ENCODE measurements around the gene CAMTA1. TPM values are rescaled to one million over a fixed set of nuclear protein-coding genes. Genes with fewer than 3 reads are reported as not detected.

The CAMTA1 gene
- total RNA-seq, 1 donor: 19.9 TPM

DNA sequence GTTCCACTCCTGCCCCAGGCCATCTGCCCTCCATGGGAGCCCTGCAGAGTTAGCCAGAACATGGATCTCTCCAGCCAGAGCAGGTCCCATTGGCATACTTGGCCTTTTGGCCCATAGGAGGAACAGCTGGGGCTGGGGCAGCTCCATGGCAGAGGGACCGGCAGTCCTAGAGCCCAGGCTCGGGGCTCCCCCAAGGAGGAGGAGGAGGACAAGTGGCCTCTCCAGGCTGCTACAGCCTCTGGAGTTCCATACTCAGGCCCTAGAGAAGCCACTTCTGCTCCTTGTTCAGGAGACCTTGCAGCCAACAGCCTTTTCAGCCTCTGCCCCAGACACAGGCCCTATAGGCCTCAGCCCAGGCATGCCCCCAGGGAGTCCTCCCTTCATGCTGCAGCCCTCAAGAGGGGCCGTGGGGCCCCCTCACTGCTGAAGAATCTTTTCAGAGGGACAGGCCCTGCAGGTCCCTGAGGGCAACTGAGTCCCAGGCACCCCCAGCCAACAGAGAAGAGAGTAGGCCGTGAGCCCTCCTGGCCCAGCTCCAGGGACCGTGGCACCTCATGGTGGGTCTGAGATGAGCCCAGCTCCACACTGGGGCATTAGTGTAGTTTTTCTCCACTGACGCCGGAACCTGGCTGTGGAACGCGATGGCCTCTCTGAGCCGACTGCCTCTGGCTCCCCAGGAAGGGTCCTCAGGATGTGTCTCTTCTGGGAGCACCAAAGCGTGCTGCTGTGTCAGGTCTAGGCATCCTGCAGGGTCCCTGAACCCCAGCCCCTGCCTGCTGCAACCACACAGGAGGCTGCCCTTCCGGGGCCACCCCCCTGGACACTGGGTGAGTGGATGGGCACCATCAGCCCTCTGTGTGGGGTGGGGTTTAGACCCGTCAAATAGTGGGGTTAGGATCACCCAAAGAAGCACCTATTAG lies 688.2 kb downstream of the CAMTA1 start:
- DNase-seq (ENCODE audit: low read depth in 2 of 3, low spot score in 2 of 3): no peak

DNA sequence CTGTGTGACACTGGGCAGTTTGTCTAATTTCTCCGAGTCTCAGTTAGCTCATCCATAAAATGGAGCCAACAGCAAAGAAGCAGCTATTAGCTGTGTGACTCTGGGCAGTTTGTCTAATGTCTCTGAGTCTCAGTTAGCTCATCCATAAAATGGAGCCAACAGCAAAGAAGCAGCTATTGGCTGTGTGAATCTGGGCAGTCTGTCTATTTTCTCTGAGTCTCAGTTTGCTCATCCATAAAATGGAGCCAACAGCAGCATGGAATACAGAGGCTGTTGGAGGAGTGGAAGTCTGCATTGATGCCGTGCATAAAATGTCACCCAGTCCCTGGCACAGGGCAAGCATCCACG lies 688.9 kb downstream of the CAMTA1 start:
- DNase-seq (ENCODE audit: low read depth in 2 of 3, low spot score in 2 of 3): no peak

- DNase-seq (ENCODE audit: low read depth in 2 of 3, low spot score in 2 of 3): no peak
Measured at GRCh38 chr1:7474786-7475502, 689.7 kb downstream of the CAMTA1 start.

- DNase-seq (ENCODE audit: low read depth in 2 of 3, low spot score in 2 of 3): no peak
Measured at GRCh38 chr1:7475691-7476090, 690.4 kb downstream of the CAMTA1 start.

DNA sequence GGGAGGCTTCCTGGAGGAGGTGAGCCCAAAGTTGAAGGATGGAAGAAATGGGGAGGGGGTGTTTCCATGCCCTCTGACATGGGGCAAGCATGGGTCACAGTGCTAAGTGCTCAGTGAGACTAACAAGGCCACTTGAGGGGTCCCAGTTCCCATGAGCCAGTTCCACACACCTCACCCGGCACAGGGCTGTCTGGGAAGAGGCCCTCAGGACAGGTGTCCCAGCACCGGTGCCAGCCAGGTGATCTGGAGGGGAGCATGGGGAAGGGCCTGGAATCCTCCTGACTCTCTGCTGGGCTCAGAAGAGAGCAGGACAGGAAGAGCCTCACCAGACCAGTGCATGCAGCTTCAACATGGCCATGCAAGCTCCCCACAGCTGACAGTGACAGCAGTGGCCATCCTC lies 691.1 kb downstream of the CAMTA1 start:
- no peak for DNase-seq (ENCODE audit: low read depth in 2 of 3, low spot score in 2 of 3)

DNA sequence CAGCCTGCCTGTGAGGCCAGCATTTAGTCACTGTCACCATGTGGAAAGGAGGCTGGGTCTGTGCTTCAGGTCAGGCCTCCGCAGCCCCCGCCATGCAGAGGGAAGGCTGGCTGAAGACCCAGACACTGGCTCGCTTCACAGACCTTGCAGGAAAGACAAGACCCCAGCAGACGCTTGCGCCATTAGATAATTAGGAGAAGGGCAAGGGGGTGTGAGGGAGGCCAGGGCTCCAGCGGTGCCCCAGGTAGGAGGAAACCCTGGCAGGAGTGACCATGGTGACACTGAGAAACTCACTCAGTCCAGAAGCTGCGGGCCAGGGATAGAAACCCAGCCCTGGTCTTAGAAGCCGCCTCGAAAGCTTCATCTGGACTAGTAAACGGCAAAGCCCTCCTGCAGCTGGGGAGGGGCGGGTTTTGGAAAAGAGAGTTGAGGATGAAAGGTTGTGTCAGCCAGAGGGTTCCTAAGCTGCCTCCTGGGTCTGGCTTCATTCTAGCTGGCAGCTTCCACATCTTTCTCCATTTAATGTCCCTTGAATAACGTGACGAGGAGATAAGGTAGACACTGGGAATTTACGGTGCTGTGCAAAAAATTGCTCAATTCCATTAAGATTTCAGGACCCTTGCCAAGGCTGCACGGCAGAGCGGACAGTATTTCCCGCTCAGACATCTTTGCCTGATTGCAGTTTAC lies 691.8 kb downstream of the CAMTA1 start:
- no peak for DNase-seq (ENCODE audit: low read depth in 2 of 3, low spot score in 2 of 3)

GRCh38 chr1:7477593-7477992 lies 692.3 kb downstream of the CAMTA1 start:
- DNase-seq (ENCODE audit: low read depth in 2 of 3, low spot score in 2 of 3): no peak

GRCh38 chr1:7478142-7478790 lies 693.0 kb downstream of the CAMTA1 start:
- no peak for DNase-seq (ENCODE audit: low read depth in 2 of 3, low spot score in 2 of 3)

GRCh38 chr1:7478809-7479499 lies 693.7 kb downstream of the CAMTA1 start:
- DNase-seq (ENCODE audit: low read depth in 2 of 3, low spot score in 2 of 3): no peak

- no peak for DNase-seq (ENCODE audit: low read depth in 2 of 3, low spot score in 2 of 3)
Measured at GRCh38 chr1:7479571-7479970, 694.3 kb downstream of the CAMTA1 start.

DNA sequence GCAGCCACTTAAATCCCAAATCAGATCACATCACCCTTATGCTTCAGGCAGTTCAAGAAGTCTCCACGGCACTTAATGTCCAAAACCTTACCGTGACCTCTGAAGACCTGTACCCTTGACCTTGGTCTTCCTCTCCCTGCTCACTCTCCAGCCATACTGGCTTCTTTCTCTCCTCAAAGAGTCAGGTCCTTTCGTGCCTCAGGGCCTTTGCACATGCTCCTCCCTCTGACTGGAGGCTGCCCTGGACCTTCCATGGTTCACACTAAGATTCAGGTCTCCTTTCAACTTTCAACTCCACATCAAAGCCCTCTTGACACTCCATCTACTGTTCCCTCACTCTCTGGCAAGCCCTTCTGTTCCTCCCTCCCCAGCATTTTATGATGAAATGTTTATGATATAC lies 695.9 kb downstream of the CAMTA1 start:
- DNase-seq (ENCODE audit: low read depth in 2 of 3, low spot score in 2 of 3): no peak

DNA sequence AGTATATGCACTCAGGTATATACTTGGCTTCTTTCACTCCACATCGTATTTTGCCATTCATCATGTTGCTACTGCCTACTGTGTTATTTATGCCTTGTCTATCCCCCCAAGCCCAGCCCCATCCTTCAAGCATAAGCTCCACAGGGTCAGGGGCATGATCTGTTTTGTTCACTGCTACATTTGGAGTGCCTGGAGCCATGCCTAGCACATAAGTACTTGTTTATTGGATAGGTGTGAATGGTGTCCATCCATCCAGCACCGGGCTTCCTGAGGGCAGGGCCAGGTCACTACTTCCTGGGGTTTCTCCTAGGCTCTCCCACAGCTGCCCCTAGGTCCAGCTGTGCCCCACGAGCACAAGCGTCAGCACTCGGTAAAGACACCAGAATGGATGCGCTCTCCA lies 696.8 kb downstream of the CAMTA1 start:
- no peak for DNase-seq (ENCODE audit: low read depth in 2 of 3, low spot score in 2 of 3)

- no peak for DNase-seq (ENCODE audit: low read depth in 2 of 3, low spot score in 2 of 3)
Measured at GRCh38 chr1:7482772-7483495, 697.7 kb downstream of the CAMTA1 start.

DNA sequence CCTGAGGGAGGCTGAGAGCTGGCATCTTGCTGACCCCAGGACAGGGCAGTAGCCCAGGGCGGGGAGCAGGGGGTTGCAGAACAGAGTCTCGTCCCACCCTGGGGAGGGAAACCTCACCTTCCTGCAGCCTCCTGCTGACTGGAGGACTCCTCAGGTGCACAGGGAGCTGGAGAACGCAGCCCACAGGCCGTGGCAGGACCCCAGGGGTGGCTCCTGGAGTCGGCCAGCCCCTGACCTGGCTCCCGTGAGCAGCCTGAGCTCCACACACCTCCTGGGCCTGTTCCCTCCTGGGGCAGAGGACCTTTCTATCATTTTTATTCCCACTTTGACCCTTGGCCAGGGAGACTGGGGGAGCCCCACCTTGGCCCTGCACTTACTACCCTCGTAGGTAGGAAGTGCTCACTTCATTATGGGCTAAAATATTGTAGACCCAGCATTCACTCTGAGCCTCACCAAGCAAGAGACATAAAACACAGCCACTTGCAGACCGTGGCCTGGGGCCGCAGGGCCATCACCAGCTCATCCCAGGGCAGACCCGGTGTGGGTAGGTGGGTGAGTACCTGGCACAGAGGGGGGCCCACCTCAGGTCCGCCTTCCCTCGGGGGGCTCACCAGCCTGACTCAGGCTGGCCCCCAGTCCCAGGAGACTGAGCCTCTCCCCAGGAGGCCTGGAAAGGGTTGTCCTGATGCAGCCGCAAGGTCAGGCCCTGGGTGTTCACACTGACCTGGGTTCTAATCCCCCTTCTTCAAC lies 698.6 kb downstream of the CAMTA1 start:
- no peak for DNase-seq (ENCODE audit: low read depth in 2 of 3, low spot score in 2 of 3)

- no peak for DNase-seq (ENCODE audit: low read depth in 2 of 3, low spot score in 2 of 3)
Measured at GRCh38 chr1:7485086-7485780, 700.0 kb downstream of the CAMTA1 start.

- no peak for DNase-seq (ENCODE audit: low read depth in 2 of 3, low spot score in 2 of 3)
Measured at GRCh38 chr1:7485826-7486225, 700.6 kb downstream of the CAMTA1 start.

DNA sequence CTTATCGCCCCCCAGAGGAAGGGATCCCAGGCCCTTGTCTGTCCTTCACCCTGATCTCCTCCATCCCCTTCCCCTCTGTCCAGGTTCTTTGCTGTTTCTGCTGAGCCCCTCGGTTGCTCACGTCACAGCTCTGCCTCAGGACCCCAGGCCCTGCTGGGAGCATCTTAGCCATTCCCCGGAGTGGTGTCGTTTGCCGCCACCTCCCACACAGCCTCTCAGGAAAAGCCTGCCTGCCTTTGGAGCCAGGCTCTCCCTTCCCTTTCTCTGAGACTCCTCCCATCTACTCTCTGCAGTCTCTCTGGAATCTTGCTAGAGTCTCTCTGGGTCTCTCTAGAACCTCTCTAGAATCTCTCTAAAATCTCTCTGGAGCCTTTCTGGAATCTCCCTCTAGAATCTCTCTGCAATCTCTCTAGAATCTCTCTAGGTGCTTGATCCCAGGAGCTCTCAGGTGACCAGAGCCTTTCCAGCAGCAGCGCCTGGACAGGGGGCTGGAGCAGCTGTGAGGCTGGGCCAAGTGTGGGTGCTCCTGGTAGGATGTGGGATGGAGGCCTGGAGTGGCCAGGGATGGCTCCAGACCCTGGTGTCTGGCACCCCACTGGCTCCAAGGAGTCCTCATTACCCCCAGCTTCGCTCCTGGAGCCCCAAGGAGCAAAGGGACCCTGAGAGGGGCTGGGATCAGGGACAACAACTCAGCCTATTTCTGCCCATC lies 702.7 kb downstream of the CAMTA1 start:
- DNase-seq (ENCODE audit: low read depth in 2 of 3, low spot score in 2 of 3): no peak

DNA sequence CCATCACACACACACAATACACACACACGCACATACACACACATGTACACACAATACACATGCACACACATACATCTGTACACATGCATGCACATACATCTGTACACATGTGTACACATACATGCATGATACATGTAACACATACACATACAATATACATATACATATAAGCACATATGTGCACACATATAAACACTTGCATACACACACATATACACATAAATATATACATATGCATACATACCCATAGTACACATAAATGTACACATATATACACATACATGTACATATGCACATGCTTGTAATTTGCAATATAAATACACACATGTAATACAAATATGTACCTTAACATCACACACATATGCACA lies 703.2 kb downstream of the CAMTA1 start:
- no peak for DNase-seq (ENCODE audit: low read depth in 2 of 3, low spot score in 2 of 3)
